ENCODE measurements around the gene OPCML.

DNA sequence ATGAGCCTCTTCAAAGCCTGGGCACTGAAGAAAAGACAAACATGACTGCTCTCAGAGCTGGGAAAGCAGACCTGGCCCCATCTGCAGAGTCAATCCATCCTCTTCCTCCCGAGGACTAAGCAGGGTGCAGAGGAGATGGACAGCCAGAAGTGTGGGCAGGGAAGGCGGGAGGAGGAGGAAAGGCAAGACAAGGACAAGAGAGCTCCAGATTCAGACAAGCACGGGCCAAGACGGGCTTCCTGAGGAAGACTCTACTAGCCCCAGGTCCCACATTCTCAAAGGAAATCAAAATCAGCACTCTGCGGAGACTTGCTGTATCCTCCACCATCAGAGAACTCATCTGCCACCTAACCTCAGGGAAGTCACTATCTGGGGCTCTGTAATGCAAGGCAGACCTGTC, 28.5 kb downstream of the OPCML start:
- no peak for TF ChIP-seq CTCF (conservative IDR thresholded peaks at IDR 0.05 in 1 of 2, IDR thresholded peaks at IDR 0.05 in 1 of 2; ENCODE audit: extremely low read depth in 1 of 2, insufficient read depth in 1 of 2, low read depth in 1 of 2, low read length in 2 of 2)
- no peak for TF ChIP-seq EZH2 (IDR thresholded peaks at IDR 0.05; ENCODE audit: borderline replicate concordance, low read length)

All from mammary epithelial cell (primary cell).